Measurements from ENCODE around the gene PRR33. TPM values are rescaled to one million over a fixed set of nuclear protein-coding genes. Genes with fewer than 3 reads are reported as not detected.
A peak's percentile ranks its signal among the peaks of the same experiment; 100 is the strongest.

Gene PRR33
- total RNA-seq, 1 donor from 2014 or later, result not detected

DNA sequence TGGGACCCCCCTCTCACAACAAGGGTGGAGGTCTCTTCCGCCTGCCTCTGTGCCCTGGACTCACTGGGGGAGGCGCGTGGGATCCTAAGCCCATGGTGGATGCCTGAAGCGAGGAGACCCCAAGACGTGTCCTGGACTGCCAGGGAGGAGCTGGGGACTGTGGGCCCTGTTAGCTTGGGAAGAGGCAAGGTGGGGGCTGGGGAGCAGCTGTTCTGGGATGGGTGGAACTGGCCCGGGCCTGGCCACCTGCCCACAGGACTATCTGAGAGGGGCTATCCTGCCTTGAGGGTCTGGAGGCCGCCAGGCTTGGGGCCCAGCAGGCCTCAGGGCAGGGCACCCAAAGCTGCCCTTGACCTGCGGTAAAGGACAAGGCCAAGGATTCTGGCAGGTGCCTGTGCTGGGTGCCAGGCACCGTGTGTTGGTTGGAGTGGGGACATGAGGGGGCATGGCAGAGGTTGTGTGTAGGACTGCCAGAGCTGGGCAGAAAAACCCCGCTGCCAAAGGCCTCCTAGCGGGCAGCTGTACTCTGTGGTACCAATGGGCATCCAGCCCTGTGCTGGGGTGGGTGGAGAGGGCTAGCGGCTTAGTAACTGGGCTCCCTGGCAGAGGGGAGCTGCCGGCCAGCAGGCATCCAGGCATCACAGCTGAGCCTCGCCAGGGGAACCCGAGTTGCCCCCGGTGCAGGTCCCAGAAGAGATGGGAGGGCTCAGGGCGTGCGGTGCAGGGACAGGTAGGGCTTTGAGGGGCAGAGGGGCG, 38.1 kb downstream of the PRR33 start:
- no peaks in the 10 kb centered on the region for H3K9me3 ChIP-seq
- TF ChIP-seq POLR2A (IDR thresholded peaks at IDR 0.05), result no peak
- TF ChIP-seq, protein P1, sequence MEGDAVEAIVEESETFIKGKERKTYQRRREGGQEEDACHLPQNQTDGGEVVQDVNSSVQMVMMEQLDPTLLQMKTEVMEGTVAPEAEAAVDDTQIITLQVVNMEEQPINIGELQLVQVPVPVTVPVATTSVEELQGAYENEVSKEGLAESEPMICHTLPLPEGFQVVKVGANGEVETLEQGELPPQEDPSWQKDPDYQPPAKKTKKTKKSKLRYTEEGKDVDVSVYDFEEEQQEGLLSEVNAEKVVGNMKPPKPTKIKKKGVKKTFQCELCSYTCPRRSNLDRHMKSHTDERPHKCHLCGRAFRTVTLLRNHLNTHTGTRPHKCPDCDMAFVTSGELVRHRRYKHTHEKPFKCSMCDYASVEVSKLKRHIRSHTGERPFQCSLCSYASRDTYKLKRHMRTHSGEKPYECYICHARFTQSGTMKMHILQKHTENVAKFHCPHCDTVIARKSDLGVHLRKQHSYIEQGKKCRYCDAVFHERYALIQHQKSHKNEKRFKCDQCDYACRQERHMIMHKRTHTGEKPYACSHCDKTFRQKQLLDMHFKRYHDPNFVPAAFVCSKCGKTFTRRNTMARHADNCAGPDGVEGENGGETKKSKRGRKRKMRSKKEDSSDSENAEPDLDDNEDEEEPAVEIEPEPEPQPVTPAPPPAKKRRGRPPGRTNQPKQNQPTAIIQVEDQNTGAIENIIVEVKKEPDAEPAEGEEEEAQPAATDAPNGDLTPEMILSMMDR (IDR thresholded peaks at IDR 0.05), result no peak
- TF ChIP-seq POLR2AphosphoS5 (IDR thresholded peaks at IDR 0.05; ENCODE audit: insufficient read depth in 1 of 2, low read depth in 1 of 2), result no peak
- no peak overlapping the region for H3K27ac ChIP-seq
- peak overlapping the region; percentile 13 to 32 for H3K4me3 ChIP-seq
- intact Hi-C loops (cut with DNase I), result loop anchor here (10.0 kb wide), 1 partner anchor 1021 kb away; no protein-coding TSS in a partner anchor
- H3K4me1 ChIP-seq, result no peaks in the 10 kb centered on the region
- H3K36me3 ChIP-seq, result no peaks in the 10 kb centered on the region
- DNase-seq (ENCODE audit: extremely low spot score in 2 of 2), result no peak
- no peaks in the 10 kb centered on the region for H3K27me3 ChIP-seq

DNA sequence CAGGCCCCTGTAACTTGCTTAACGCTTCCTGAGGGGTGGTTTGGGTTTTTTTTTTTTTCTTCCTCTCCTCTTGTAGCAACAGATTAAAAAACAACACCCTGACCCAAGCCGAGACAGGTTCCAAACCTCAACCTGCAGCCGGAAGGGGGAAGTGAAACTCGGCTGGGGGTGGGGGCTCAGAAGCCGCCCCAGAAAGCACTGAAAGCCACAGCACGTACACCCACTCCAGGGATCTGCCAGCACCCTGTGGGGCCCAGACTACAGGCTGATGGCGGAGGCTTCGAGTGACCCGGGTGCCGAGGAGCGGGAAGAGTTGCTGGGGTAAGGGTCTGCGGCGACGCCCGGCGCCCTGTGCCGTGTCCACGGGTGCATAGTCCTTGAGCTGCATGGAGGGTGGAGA, 38.8 kb downstream of the PRR33 start, which contains the start of gene LSP1:
Gene LSP1, plus strand, starts transcription at position 208 of the 400 bp plus-strand sequence. Its CDS starts 61 bp downstream, at position 269.
- no peak within 1 kb of the TSS for H3K27ac ChIP-seq
- intact Hi-C loops (cut with DNase I), result loop anchor here (10.0 kb wide), 1 partner anchor 1022 kb away; no protein-coding TSS in a partner anchor
- no peaks in the 10 kb centered on the region for H3K27me3 ChIP-seq
- H3K9me3 ChIP-seq, result no peaks in the 10 kb centered on the region
- H3K36me3 ChIP-seq, result no peaks in the 10 kb centered on the region
- no peak for TF ChIP-seq POLR2AphosphoS5 (IDR thresholded peaks at IDR 0.05; ENCODE audit: insufficient read depth in 1 of 2, low read depth in 1 of 2)
- TF ChIP-seq, protein P1 (IDR thresholded peaks at IDR 0.05), result no peak
- peak within 1 kb of the TSS; percentile 13 to 32 for H3K4me3 ChIP-seq
- no peaks in the 10 kb centered on the region for H3K4me1 ChIP-seq
- DNase-seq (ENCODE audit: extremely low spot score in 2 of 2), result no peak

DNA sequence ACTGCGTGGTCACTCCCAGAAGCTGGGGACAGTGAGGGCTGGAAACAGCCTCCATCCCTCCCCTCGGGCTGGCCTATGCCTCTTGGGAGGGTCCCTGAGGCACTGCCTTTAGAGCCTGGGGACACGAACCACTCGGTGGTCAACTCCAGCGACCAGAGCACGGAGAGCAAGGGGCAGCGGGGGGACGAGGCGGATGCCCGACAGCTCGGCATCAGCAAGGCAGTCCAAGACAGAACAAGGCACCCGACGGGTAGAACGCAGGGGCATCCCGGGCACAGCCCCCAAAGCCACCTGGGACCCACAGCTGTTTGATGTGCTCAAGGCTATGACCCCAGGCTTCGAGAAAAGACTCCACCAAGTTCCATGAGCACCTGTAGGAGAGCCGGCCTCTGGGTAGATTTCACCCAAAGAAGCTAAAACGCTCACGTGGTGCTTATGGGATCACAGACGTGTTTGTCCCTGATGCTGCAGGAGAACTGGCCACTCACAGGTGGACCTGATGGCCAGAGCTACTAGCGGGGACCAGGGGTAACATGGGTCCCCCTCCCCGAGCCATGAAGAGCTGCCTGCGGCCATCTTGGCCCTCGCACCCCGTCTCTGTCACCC, 39.3 kb downstream of the PRR33 start:
- no peak for DNase-seq (ENCODE audit: extremely low spot score in 2 of 2)
- H3K9me3 ChIP-seq, result no peaks in the 10 kb centered on the region
- H3K27ac ChIP-seq, result no peak overlapping the region
- H3K27me3 ChIP-seq, result no peaks in the 10 kb centered on the region
- intact Hi-C loops (cut with DNase I), result loop anchor here (10.0 kb wide), 1 partner anchor 1022 kb away; no protein-coding TSS in a partner anchor
- no peak overlapping the region for H3K4me3 ChIP-seq
- H3K4me1 ChIP-seq, result no peaks in the 10 kb centered on the region
- TF ChIP-seq, protein P1 (IDR thresholded peaks at IDR 0.05), result no peak
- TF ChIP-seq POLR2A (IDR thresholded peaks at IDR 0.05), result no peak
- H3K36me3 ChIP-seq, result no peaks in the 10 kb centered on the region

DNA sequence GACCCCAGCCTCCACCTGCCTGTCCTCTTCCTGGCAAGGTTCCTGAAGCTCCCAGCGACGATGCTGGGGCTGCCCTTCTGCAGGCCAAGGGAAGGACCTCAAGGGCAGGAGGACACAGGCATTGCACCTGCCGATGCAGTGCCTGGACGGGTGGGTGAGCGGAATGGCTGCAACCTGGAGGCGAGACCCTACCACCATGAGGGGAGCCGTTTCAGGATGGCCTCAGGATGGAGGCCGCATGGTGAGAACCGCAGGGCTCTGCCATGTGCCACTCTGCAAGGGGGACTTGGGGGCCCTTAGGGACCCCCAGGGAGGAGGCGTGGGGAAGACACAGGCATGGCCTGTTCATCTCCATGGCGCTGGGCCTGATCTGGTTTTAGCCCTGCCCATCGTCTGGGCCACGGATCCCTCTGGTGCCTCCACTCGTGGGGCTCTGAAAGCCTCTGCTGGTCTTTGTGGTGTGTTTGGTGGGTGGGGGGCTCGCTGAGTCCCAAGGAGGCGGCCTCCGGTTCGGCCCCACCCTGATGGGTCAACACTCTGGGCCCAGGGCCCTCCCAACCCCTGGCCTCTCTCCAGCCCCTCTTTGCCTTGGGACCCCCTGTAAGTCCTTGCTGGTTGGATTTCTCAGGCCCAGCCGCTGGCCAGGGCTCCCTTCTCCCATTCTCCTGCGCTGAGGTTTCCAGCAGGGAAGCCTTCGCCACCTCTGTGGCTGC, 40.1 kb downstream of the PRR33 start:
- TF ChIP-seq POLR2A (IDR thresholded peaks at IDR 0.05) (no peak), POLR2AphosphoS5 (IDR thresholded peaks at IDR 0.05; ENCODE audit: insufficient read depth in 1 of 2, low read depth in 1 of 2) (no peak)
- TF ChIP-seq, protein P1 (IDR thresholded peaks at IDR 0.05), result no peak
- Histone ChIP-seq H3K4me3 (no peak overlapping the region), H3K9me3 (no peaks in the 10 kb centered on the region), H3K27me3 (no peaks in the 10 kb centered on the region), H3K4me1 (no peaks in the 10 kb centered on the region), H3K36me3 (no peaks in the 10 kb centered on the region), H3K27ac (no peak overlapping the region)
- DNase-seq (ENCODE audit: extremely low spot score in 2 of 2), result no peak
- intact Hi-C loops (cut with DNase I), result loop anchor here (10.0 kb wide), 1 partner anchor 1023 kb away; no protein-coding TSS in a partner anchor
